ENCODE results near the gene PLD3. TPM values are rescaled to one million over a fixed set of nuclear protein-coding genes. Genes with fewer than 3 reads are reported as not detected.
"Not testable (repeated sequence)": the region's sequence is repeated elsewhere in the genome, so short reads cannot be mapped to it uniquely, and the experiment has no call there.

PLD3 gene
- polyA plus RNA-seq, 3 donors: 187 to 224 (median 209) TPM

DNA sequence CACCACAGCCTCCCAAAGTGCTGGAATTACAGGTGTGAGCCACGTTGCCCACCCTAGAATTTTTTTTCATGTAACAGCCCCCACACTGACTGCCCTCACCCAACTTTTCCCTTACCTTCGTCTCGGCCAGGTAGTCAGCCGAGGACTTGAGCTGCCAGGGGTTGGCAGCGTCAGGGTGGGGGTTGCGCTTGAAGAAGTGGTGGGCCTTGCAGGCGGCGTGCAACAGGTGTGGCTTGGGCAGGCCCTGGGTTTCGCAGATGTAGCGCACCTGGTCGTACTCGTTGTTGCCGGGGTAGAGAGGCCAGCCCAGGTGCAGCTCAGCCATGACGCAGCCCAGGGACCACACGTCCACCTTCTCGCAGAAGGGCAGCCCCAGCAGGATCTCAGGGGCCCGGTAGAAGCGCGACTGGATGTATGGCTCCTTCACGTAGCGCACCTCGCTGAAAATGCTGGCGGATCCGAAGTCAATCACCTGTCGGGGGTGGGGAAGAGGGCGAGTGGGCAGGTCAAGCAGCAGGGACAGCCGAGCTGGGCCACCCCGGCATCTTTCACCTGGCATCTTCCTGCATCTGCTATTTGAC is 35.3 kb downstream of the PLD3 start:
- DNase-seq (ENCODE audit: low read depth in 3 of 3, low spot score in 2 of 3): no peak

DNA sequence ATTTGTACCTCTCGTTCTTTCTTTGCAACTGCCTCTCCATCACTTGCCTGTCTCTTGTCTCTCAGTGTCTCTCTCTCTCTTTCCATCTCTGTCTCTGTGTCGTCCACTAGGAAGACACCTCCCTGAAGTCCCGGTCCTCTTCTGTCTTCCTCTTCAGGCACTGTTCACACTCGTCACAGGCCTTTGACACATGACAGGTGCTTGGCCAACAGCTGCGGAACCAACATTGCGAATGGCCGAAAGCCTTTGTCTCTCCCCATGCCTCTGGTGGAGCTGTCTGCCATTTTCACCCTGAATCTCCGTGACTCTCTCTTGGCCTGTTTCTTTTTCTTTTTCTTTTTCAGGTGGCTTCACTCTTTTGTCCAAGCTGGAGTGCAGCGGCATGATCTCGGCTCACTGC is 38.7 kb downstream of the PLD3 start:
- DNase-seq (ENCODE audit: low read depth in 3 of 3, low spot score in 2 of 3): no peak

DNA sequence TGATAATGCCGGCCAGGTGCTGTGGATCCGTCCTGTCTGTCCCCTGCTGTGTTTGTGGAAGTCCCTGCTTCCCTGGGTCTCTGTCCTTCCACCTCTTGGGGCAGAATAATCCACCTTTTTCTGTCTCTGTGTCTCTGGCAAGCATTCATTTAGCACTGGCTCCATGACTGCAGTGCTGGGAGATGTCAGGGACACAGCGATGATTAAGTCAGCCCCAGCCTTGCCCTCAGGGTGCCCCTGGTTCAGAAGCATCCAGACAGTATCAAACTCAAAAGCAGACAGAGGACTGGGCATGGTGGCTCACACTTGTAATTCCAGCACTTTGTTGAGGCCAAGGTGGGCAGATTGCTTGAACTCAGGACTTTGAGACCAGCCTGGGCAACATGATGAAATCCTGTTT is 40.0 kb downstream of the PLD3 start:
- no peak for DNase-seq (ENCODE audit: low read depth in 3 of 3, low spot score in 2 of 3)

DNA sequence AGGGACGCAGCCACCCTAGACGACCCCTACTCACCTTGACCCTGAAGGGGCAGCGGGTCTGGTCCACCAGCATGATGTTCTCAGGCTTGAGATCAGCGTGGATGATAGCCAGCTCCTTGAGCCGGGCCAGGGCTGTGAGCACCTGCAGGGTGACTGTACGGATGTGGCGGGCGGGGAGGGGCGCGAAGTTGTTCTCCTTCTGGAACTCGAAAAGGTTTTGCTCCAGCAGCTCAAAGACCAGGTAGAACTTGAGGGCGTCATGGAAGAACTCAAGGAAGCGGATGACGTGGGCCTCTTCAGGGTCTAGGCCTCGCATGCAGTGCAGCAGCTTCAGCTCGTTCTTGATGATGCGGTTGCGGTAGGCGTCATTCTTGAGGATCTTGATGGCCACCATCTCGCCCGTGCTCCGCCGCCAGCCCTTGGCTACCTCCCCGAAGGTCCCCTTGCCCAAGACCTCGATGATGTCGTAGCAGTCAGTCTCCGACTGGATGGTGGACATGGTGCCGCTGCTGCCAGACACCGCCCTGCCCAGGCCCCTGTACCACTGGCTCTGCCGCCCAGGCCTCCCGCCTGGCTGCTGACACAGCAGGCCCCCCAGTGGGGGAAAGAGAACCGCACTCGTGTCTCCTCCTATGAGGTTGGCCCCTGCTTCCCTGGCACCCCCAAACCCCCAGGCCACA is 41.0 kb downstream of the PLD3 start:
- DNase-seq (ENCODE audit: low read depth in 3 of 3, low spot score in 2 of 3): no peak

DNA sequence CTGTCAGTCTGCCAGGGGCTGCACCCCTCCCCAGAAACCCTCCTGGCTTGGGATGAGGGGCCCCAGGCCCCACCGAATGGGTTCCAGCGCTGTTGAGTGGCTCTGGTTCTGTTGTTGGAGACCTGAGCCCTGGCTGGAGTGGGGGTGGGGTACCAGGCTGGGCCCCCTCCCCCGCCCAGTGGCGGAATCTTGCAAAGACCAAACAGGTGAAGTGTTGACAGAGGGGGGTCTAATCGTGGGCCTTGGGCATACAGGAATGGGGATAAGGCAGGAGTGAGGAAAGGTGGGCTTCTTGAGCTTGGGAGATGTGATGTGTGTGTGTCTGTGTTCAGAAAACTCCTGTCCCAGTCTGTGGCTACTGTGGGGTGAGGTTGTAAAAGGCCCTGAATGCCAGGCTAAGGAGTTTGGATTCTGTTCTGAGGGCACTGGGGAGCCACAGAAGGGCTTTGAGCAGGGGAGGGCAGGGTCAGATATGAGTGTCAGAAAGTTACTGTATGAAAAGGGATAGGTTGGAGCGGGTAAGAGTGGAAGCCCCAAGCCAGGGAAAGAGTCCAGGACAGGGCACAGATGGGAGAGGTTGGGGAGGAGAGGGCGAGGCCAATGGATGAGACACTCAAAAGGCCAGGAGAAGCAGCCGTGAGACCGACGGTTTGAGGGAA is 41.7 kb downstream of the PLD3 start, which contains the start of gene HIPK4:
Gene HIPK4 (minus strand): TSS at position 98 of the 659 bp plus-strand sequence. CDS start 279 bp downstream, outside the sequence.
- no peak for DNase-seq (ENCODE audit: low read depth in 3 of 3, low spot score in 2 of 3)

DNA sequence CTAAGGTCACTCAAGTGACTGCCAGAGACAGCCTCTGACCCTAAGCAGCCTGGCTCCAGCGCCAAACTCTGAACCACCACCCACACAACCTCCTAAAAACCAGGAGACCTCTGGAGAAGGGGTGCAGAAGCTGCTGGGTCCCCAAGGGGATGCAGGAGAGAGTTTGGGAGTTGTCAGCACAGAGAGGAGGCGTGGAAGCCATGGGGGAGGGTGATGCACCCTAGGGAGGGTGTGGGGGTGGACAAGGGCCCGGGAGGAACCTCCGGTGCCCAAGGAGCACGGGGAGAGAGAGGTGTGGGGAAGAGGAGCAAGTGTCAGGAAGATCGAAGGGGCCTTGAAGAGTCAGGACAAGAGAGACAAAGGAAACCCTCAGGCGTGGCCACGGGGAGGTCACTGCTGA is 43.6 kb downstream of the PLD3 start:
- no peak for DNase-seq (ENCODE audit: low read depth in 3 of 3, low spot score in 2 of 3)

DNA sequence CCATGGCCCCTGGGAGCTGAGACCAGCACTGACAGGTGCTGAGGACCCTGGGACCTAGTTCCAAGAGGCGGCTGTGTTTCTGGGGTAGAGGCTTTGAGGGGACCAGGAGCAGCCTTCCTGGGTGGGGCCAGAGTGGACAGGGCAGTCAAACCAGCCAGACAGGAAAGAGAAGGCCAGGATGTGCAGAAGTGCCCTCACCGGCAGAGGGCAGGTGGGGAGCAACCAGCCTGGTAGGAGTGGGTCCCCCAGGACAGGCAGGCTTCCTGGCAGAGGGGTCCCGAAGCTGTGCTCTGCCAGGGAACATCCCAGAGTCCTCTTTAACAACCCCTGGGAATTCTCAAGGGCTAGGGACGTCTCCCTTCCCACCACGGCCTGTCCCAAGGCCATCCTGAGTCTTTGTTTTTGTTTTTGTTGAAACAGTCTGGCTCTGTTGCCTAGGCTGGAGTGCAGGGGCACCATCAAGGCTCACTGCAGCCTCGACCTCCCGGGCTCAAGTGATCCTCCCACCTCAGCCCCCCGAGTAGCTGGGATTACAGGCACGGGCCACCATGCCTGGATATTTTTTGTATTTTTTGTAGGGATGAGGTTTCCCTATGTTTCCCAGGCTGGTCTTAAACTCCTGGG is 44.5 kb downstream of the PLD3 start:
- DNase-seq (ENCODE audit: low read depth in 3 of 3, low spot score in 2 of 3): no peak

DNA sequence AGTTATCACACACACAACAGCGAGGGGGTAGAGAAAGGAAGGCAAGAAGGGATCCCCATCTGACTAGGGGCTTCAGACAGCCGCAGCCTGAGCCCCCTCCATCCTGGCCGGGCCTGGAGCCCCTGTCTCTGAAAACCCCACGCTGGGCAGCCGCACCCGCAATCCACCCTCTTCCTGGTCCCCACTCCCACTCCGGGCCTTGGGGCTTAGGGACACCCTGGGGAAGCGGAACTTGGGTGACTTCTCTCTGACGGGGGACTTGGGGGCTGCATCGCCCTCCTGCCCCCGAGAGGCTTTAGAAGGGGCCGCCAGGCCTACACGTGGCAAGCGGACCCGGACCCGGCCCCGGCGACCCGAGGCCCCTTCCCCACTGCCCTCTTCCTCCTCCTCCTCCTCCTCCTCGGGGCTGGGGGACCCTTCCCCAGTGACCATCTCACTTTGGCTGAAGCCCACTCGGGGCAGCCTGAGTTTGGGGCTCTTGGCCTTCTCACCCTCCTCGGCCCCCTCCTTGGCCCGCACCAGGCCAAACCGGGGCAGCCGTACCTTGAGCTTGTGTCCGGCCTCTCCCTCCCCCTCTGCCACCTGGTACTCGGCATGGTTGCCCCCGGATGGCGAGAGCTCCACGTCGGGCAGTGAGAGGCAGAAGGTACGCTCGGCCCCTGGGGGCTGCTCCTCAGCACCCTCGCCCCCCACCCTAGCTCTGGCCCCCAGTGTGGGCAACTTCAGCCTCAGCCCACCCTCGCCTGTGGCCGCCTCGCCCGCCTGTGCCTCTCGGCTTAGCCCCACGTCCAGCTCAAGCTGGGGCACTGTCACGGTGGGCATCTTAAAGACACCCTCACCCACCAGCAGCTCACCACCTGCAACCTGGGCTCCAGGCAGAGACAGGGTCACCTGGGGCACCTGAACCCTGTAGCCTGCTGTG is 45.7 kb downstream of the PLD3 start:
- DNase-seq (ENCODE audit: low read depth in 3 of 3, low spot score in 2 of 3): no peak

DNA sequence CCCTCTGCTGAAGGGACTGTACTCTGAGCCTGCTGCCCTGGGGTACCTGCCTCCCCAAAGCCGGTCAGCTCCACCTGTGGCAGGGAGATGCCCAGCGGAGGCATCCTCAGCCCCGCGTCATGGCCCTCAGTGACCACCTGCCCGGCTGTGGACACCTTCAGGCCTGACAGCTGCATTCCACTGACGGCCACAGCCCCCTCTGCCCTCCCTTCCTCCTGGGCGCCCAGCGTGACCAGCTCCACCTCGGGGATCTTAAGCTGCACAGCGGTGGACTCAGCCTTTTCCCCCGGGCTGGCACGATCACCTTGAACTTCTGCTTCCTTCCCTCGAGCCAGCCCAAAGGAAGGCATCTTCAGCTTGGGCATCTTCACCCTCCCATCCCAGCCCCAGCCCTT is 46.3 kb downstream of the PLD3 start:
- DNase-seq (ENCODE audit: low read depth in 3 of 3, low spot score in 2 of 3): no peak

DNA sequence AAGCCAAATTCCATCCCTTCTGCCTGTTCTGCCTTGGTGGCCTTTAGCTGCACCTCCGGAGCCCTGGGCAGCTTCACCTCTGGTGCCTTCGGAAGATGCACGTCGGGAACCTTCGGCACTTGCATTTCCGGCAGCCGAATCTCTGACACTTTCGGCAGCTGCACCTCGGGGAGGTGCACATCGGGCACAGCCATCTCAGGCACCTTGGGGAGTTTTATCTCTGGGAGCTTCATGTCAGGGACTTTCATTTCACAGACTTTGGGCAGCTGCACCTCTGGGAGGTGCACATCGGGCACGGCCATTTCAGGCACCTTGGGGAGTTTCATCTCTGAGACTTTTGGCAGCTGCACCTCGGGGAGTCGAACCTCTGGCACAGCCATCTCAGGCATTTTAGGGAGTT is 47.5 kb downstream of the PLD3 start:
- DNase-seq (ENCODE audit: low read depth in 3 of 3, low spot score in 2 of 3): no peak

DNA sequence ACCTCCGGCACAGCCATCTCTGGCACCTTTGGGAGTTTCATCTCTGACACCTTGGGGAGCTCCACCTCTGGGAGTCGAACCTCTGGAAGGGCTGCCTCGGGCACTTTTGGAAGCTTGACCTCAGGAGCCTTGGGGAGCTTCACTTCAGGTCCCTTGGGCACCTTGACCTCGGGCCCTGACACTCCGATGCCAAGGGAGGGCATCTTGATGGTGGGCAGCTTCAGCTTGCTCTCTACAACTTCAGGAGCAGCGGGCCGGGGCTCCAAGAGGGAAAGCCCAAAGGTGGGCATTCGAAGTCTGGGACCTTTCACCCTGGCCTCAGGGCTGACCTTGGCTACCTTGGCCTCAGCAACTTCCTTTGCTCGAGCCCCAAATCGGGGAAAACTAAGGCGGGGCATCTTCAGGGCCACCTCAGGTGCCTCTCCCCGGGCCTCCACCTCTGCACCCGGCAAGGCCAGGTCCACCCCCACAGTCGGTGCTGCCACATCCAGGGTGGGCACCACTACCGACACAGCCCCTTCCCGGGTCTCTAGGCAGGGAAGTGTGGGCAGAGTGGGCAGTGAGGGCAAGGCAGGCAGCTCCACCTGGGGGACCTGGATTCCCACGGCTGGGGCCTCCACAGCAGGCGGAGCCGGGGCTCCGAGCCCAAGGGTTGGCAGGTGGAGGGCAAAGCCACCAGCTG is 48.5 kb downstream of the PLD3 start:
- no peak for DNase-seq (ENCODE audit: low read depth in 3 of 3, low spot score in 2 of 3)

DNA sequence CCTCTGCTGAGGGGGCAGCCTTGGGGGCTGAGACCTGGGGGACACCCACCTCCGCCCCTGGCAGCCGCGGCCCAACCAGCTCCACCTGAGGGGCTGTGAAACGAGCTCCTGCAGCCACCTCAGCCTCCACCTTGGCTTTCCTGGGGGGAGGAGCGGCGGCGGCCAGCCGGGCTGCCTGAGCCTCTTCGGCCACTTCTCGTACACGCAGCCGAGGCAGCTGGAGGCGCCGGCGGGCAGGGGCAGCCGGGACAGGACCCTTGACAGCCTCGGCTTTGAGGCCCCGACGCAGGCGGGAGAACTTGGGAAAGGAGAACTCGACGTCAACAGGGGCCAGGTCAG is 49.0 kb downstream of the PLD3 start:
- no peak for DNase-seq (ENCODE audit: low read depth in 3 of 3, low spot score in 2 of 3)

DNA sequence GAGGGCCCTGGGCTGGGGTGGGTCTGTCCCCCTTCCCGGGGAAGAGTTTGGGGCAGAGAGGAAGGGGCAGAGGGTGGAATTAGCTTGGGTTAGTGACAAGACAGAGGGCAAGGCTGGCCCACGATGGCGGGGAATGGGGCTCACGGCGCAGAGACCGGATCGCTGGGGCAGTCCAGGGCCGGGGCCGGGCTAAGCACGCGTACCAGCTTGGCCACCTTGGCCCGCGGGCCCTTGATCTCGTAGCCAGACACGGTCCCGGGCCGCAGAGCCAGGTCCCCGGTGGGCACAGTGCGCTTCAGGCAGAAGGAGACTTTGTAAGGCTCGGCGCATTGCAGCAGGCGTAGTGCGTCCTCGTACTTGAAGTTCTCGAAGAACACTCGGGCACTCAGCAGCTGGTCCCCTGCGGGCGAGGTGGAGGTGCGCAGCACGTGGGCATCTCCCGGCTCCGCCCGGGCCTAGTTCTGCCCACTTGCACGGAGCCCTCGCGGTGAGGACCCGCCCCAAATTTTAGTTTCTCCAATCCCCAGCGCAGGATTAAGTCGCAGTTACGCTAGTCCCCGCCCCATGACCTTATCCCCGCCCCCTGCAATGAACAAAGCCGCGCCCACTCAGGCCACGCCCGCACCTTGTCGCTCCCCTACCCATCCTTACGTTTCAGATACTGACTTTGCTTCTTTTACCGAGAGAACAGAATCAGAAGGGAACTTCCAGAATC is 50.1 kb downstream of the PLD3 start:
- DNase-seq (ENCODE audit: low read depth in 3 of 3, low spot score in 2 of 3): peak in 1 of 3 donors; percentile 35

DNA sequence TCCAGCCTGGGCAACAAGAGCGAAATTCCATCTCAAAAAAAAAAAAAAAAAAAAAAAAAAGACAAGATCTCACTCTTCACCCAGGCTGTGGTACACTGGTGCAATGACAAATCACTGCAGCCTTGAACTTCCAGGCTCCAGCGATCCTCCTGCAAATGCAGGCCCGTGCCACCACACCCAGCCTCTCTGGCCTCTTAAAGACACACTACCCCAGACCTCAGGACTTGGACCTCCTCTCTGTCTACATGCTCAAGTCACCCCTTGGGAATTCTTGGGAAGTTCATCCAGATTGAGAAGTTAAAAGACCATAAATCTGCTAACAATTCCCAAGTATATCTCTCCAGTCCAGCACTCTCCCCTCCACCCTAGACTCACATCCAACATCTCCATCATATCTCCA is 52.1 kb downstream of the PLD3 start:
- DNase-seq (ENCODE audit: low read depth in 3 of 3, low spot score in 2 of 3): no peak

DNA sequence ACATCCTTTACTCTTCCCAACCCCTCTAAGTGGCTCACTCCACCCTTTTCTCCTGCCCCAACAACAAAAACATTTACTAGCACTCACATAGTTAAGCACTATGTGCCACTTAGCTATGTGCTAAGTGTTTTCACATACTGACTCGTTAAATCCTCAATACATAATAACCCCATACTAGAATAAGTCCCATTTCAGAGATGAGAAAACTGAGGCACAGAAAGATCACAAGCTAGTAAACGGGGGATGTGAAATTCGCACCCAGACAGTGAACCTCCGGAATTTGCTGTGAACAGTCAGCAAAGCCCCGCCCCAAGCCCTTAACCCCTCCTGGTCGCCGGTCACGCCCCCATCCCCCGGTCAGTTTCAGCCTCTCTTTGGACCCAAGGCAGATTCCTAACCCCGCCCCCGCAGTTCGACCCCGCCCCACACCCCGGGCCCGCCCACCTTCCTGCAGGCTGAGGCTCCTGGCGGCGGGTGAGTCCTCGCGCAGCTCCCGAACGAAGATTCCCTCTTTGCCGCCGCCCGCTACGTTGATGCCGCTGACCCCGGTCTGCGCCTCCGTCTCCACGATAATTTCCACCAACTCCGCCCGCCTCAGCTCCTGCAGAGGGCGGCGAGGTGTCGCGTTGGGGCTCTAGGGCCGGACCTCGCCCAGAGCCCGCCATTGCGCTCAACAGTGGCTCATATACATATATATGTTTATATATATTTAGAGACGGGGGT is 54.9 kb downstream of the PLD3 start:
- peak in 1 of 3 donors; percentile 61 for DNase-seq (ENCODE audit: low read depth in 3 of 3, low spot score in 2 of 3)

DNA sequence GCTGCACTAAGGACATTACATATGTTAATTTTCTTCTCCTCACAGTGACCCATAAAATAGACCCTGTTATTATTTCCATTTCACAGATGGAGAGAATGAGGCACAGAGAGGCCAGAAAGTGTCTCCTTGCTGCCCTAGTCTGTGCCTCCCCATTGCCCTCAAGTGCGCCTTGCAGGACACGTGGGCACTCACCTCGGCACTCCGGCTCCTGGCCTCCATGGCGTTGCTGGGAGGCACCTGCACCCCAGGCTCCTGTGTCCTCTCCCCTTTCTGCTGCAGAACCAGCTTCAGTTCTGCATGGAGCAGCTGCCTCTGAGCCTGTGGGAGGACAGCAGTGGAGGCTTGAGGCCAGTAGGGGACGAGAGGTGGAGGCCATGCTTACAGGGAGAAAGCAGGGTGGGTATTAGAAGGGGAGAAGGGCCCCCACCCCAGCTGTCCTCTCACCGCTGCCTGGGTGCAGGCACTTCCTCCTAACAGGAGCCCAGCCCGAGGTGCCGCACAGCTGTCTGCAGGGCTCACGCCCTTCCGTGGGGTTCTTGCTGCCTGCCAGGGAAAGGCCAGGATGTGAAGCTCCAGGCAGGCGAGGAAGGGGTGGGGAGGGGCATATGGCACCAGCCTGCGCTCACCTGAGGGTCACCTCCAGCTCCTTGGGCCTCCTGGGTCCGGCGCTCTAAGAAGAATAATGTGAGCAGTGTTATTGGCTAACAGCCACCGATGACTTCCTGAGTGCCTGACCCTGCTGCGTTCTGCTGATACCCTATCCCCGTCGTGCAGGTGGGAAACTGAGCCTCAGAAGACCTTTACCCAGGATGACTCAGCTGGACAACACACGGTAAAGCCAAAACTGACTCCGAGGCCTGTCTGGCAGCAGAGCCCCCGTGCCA is 59.5 kb downstream of the PLD3 start:
- no peak for DNase-seq (ENCODE audit: low read depth in 3 of 3, low spot score in 2 of 3)

DNA sequence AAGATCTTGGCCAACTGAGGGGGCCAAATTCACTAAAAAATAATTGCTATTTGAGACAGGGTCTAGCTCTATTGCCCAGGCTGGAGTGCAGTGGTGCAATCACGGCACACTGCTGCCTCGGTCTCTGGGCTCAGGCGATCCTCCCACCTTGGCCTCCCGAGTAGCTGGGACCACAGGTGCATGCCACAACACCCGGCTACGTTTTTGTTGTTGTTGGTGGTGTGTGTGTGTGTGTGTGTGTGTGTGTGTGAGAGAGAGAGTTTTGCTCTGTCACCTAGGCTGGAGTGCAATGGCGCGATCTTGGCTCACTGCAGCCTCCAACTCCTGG is 60.1 kb downstream of the PLD3 start:
- not testable (repeated sequence) for DNase-seq (ENCODE audit: low read depth in 3 of 3, low spot score in 2 of 3)

DNA sequence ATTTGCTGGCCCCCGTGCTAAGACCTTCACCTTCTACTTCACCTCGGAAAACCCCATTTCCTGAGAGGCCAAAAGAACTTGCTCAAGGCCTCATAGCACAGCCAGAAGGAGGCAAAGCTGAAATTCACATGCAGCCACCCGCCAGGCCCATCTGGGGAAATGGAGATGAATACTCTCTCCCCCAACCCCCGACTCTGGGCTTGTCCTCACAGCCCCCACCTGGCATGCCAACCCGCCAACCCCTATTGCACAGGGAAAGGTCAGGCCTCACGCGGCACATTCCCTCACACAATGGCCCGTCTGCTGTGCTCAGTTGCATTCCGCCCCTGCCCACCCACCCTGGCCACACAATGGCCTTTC is 61.5 kb downstream of the PLD3 start:
- no peak for DNase-seq (ENCODE audit: low read depth in 3 of 3, low spot score in 2 of 3)

Measured in right renal cortex interstitium (tissue), 3 donors.